Measurements from ENCODE around the gene TYW1.
"Not testable (repeated sequence)": the region's sequence is repeated elsewhere in the genome, so short reads cannot be mapped to it uniquely, and the experiment has no call there.

Gene TYW1

GRCh38 chr7:67209256-67209655, 212.6 kb downstream of the TYW1 start:
- DNase-seq = no peak
- in situ Hi-C loops (cut with MboI; ENCODE audit: low pct_unique_long_range_greater_than_20kb, low sequenced_read_pairs) = no loop called here

DNA sequence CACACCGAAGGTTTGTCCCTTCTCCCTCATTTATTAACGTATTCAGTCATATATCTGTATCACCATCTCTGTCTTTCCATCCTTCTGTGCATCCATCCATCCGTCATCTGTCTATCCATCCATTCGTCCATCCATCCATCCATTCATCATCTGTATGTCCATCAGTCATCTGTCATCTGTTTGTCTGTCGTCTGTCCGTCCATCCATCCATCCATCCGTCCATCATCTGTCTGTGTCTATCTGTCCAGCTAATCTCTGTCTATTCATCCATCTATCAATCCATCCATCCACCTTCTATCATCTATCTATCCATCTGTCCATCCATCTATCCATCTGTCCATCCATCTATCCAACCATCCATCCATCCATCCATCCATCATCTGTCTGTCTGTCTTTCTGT, 213.9 kb downstream of the TYW1 start:
- no peak for DNase-seq
- in situ Hi-C loops (cut with MboI; ENCODE audit: low pct_unique_long_range_greater_than_20kb, low sequenced_read_pairs) = no loop called here

DNA sequence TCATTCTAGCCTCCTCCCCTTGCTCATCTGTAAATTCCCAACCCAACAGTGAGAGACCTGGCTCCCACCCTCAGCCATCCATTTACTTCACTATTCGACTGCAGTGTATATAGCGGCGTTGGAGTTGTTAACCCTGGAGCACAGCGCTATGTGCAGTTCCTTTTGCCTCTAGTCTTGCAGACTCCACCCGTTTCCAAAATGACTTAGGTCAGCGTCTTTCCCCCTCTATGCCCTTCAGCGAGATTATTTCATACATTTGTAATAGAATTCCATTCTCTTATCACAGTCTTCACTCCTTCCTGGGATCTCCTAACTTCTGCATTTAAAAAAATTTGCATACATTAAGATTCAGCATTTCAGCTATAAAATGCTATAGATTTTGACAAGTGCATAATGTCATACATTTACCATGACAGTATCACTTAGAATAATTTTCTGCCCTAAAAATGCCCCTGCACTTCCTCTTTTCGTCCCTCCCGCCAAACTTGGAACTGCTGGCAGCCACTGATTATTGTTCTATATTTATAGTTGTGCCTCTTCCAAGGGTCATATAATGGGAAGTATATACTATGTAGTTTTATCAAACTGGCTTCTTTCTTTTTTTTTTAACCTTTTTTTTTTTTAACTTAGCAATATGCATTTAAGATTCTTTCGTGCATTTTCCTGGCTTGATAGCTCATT, 215.2 kb downstream of the TYW1 start:
- in situ Hi-C loops (cut with MboI; ENCODE audit: low pct_unique_long_range_greater_than_20kb, low sequenced_read_pairs) = not testable (repeated sequence)
- peak; percentile 73 for DNase-seq

- in situ Hi-C loops (cut with MboI; ENCODE audit: low pct_unique_long_range_greater_than_20kb, low sequenced_read_pairs); DNase-seq: not testable (repeated sequence)
These were observed 216.4 kb downstream of the TYW1 start for GRCh38 chr7:67213038-67213437.

GRCh38 chr7:67223551-67223950, 226.9 kb downstream of the TYW1 start:
- DNase-seq; in situ Hi-C loops (cut with MboI; ENCODE audit: low pct_unique_long_range_greater_than_20kb, low sequenced_read_pairs): not testable (repeated sequence)

DNA sequence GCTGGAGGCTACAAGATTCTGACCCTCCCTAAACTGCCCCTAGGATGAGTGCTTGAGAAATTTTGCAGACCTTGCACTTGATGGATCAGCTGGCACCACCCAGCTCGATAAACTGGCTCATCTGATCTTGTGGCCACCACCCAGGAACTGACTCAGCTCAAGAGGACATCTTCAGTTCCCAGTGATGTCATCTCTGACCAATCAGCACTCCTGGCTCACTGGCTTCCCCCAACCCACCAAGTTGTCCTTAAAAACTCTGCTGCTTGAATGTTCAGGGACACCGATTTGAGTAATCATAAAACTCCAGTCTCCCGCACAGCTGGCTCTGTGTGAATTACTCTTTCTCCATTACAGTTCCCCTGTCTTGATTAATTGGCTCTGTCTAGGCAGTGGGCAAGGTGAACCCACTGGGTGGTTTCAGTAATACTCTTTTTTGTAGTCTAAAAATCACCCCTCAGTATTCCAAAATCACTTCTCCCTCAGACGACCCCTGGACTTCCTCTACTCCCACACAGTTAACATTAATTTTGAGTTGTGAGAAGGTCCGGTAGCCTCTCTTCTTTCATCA, 229.8 kb downstream of the TYW1 start:
- DNase-seq = peak; percentile 62
- in situ Hi-C loops (cut with MboI; ENCODE audit: low pct_unique_long_range_greater_than_20kb, low sequenced_read_pairs) = not testable (repeated sequence)

DNA sequence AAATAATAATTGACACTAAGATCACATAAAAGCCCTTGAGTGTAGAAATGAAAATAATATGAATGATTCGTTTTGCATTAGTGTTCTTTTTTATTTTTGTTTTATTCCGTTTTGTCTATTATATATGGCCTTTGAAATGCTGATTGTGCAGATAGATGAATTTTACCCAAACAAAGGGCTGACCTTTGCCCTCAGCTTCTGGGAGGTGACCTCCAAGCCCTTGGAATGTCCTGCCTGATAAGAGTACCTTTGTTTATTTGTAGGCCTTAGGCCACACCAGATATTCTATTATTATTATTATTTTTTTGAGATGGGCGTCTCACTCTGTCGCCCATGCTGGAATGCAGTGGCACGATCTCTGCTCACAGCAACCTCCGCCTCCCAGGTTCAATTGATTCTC, 230.3 kb downstream of the TYW1 start:
- DNase-seq; in situ Hi-C loops (cut with MboI; ENCODE audit: low pct_unique_long_range_greater_than_20kb, low sequenced_read_pairs): not testable (repeated sequence)

GRCh38 chr7:67229018-67229417, 232.4 kb downstream of the TYW1 start:
- in situ Hi-C loops (cut with MboI; ENCODE audit: low pct_unique_long_range_greater_than_20kb, low sequenced_read_pairs); DNase-seq: not testable (repeated sequence)

- in situ Hi-C loops (cut with MboI; ENCODE audit: low pct_unique_long_range_greater_than_20kb, low sequenced_read_pairs); DNase-seq: not testable (repeated sequence)
These were observed 233.4 kb downstream of the TYW1 start for GRCh38 chr7:67230029-67230428.

GRCh38 chr7:67233506-67233905, 236.9 kb downstream of the TYW1 start:
- DNase-seq; in situ Hi-C loops (cut with MboI; ENCODE audit: low pct_unique_long_range_greater_than_20kb, low sequenced_read_pairs): not testable (repeated sequence)

GRCh38 chr7:67236216-67236615, 239.6 kb downstream of the TYW1 start:
- DNase-seq; in situ Hi-C loops (cut with MboI; ENCODE audit: low pct_unique_long_range_greater_than_20kb, low sequenced_read_pairs): not testable (repeated sequence)

- DNase-seq; in situ Hi-C loops (cut with MboI; ENCODE audit: low pct_unique_long_range_greater_than_20kb, low sequenced_read_pairs): not testable (repeated sequence)
These were observed 246.2 kb downstream of the TYW1 start for GRCh38 chr7:67242871-67243270.

- DNase-seq; in situ Hi-C loops (cut with MboI; ENCODE audit: low pct_unique_long_range_greater_than_20kb, low sequenced_read_pairs): not testable (repeated sequence)
These were observed 251.7 kb downstream of the TYW1 start for GRCh38 chr7:67248364-67248763.

GRCh38 chr7:67251986-67252558, 255.4 kb downstream of the TYW1 start:
- DNase-seq = peak; percentile 7

DNA sequence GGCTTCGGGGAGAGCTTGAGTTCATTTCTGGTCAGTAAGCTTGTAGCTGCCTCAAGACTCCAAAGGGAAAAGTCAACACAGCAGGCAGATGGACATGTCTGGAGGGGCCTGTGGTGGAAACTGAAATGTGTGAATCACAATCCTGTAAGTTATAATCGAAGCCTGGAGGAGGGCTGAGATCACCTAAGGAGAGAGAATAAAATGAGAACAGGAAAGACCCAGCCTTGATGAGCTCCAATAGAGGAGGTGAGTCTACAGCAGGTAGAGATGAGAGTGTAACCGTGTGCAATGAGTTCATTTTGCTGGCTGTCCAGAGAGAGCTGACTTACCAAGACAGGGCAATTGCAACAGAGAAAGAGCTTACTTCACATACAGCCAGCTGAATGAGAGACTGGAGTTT, 258.4 kb downstream of the TYW1 start:
- in situ Hi-C loops (cut with MboI; ENCODE audit: low pct_unique_long_range_greater_than_20kb, low sequenced_read_pairs); DNase-seq: not testable (repeated sequence)

More at GRCh38 chr7:67251986-67252558, 255.4 kb downstream of the TYW1 start:
- in situ Hi-C loops (cut with MboI; ENCODE audit: low pct_unique_long_range_greater_than_20kb, low sequenced_read_pairs) = no loop called here

- in situ Hi-C loops (cut with MboI; ENCODE audit: low pct_unique_long_range_greater_than_20kb, low sequenced_read_pairs); DNase-seq: not testable (repeated sequence)
These were observed 261.1 kb downstream of the TYW1 start for GRCh38 chr7:67257779-67258178.

GRCh38 chr7:67259363-67259762, 262.7 kb downstream of the TYW1 start:
- in situ Hi-C loops (cut with MboI; ENCODE audit: low pct_unique_long_range_greater_than_20kb, low sequenced_read_pairs); DNase-seq: not testable (repeated sequence)

DNA sequence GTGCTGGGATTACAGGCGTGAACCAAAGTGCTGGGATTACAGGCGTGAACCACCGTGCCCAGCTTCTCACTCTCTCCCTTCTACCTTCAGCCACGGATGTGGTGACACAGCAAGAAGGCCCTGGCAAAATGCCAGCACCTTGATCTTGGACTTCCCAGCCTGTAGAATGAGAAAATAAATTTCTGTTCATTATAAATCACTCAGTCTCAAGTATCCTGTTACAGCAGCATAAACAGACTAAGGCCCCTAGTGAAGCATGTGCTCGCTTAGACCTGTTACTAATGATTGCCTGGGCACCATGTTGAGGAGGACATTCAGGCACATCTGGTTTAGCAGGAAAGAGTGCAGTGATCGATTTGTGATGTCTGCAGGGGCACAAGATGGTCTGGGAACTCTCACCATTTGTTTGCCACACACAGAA, 263.5 kb downstream of the TYW1 start:
- DNase-seq; in situ Hi-C loops (cut with MboI; ENCODE audit: low pct_unique_long_range_greater_than_20kb, low sequenced_read_pairs): not testable (repeated sequence)

DNA sequence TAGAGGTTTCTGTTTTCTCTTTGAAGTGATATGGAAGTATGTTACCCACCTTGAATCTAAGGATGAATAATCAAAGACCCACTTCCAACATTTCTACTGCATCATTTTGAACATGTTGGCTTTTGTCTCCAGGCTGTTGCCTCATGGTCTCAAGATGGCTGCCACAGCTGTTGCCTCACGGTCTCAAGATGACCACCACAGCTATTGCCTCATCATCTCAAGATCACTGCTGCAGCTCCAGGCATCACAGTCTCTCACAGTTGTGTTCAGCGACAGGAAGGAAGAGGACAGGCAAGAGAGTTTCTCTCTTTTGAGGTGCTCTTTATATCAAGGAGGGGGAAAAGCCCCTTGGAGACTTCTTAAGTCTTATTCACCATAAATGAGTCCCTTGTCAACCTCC, 267.4 kb downstream of the TYW1 start:
- in situ Hi-C loops (cut with MboI; ENCODE audit: low pct_unique_long_range_greater_than_20kb, low sequenced_read_pairs); DNase-seq: not testable (repeated sequence)

DNA sequence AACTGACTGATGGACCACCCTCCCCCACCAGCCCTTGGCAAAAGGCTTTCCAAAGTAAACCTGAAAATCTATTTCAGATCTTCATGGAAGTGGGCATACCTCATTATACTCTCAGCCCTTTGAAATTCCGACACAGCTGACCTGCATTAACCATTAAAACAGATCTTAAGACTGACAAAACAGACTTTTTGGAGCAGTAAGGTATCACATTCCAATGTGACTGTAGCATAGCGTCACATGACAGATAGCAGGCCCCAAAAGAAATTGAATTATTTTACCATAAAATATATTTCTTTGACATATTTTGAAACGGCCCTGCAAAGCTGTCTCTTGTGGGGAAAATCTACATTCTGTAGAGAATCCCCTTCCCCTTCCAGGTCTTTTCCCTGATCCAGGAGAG, 269.4 kb downstream of the TYW1 start:
- DNase-seq; in situ Hi-C loops (cut with MboI; ENCODE audit: low pct_unique_long_range_greater_than_20kb, low sequenced_read_pairs): not testable (repeated sequence)
